Suppressor macrophage (primary cell): ENCODE results near the gene RBM17.

Experiments used
- DNase-seq, 4 experiments: peaks; one replicate each; pipeline ENCODE4 v3.0.0-alpha.2; 2020 to 2022

Gene RBM17

DNA sequence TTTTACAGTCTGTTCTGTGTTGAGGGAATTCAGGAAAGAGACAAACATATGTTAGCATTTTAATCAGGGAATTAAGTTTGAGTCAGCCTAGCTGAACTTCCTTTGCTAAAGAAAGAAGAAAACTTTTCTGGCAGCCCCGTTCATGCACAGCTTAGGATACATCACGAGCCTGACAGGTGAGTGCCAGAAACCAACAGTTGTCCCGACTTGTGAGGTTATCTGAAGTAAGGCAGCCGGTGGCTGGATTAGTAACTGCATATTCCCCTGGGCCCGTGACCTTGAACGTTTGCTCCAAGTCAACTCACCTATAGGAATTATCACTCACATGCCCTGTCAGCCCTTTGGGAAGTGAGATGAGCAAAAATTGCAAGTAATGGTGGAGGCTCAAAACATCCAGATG, 24.1 kb downstream of the RBM17 start:
- no peak for DNase-seq

GRCh38 chr10:6114299-6114698, 25.5 kb downstream of the RBM17 start:
- DNase-seq, result no peak

GRCh38 chr10:6114805-6115341, 26.0 kb downstream of the RBM17 start:
- no peak for DNase-seq

GRCh38 chr10:6115411-6115810, 26.6 kb downstream of the RBM17 start:
- no peak for DNase-seq

GRCh38 chr10:6115824-6116350, 27.1 kb downstream of the RBM17 start:
- no peak for DNase-seq

DNA sequence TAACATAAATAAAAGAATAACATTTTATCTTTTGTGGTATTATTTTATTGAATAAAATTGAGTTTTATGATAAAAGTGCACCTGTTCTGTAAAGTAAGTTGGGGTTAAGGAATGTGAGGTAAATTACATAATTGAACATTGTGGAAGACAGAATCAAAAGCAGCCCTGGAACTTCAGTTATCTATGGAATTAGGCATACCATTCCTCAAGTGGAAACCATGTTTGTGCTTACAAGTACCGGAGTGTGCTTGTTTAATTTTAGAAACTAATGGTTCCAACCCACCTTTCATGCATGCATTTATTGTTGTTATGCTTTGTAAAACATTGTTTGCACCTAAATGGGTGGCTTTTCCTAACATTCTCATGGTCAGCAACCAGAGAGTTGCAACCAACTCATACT, 28.0 kb downstream of the RBM17 start:
- no peak for DNase-seq

- DNase-seq, result no peak
Measured at GRCh38 chr10:6117711-6118110, 28.9 kb downstream of the RBM17 start.

- DNase-seq, result no peak
Measured at GRCh38 chr10:6119423-6119822, 30.6 kb downstream of the RBM17 start.

GRCh38 chr10:6119962-6120361, 31.1 kb downstream of the RBM17 start:
- no peak for DNase-seq

- DNase-seq, result no peak
Measured at GRCh38 chr10:6120691-6121090, 31.9 kb downstream of the RBM17 start.

DNA sequence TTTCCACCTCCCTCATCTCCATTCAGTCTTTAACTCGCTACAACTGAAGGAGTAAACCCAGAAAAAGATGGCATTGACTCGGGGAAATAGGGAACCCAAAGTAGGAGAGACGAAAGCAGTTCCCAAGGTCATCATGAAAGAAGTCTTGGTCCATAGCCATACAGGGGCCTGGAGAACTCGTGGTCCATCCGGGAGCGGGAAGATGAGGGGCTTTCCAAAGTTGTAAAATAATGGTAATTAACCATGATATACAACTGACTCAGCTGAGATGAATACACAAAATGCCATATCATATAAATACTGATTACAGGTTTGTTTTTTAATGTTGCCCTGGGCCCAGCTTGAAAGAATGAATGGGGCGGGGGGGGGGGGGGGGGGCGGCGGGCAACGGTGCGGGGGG, 32.3 kb downstream of the RBM17 start:
- no peak for DNase-seq

GRCh38 chr10:6123532-6123931, 34.7 kb downstream of the RBM17 start:
- peak; percentile 81 to 95 (median 88) for DNase-seq

DNA sequence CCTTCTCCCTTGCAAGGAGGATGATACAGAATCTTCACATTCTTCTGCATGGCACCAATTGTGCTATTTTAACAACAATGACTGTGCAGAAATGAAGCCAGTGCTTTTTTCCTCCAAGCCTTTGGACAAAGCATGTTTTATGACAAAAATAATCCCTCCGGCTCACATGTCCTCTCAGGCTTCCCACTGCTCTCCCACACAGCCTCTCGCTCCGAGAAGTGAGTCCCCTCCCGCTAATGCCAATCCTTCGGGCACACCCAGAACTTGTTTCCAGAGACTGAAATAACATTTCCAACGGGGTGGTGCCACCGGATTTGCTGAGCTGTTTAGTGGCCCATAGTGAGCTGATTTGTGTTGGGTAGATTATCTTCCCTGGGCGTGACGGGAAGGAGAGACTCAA, 35.8 kb downstream of the RBM17 start:
- peak; percentile 91 to 97 (median 94) for DNase-seq

- DNase-seq, result peak in 3 of 4 experiments; percentile 47 to 62 (median 53)
Measured at GRCh38 chr10:6127461-6127860, 38.6 kb downstream of the RBM17 start.

DNA sequence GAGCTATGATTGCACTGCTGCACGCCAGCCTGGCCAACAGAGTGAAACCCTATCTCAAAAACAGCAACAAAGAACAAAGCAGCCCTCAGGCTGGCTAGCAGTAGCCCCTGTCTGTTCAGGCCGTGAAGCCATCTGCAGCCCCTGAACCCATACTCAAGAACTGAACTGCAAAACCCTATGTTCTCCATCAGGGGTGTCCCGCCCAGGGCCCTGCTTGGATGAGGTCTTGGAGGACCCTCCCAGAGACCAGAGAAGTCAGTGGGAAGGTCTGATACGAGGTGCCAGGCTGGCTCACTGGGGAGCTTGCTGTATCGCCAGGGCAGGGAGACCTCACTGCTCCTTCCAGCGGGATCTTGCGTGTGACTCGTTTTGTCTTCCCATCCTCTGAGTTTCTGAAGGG, 39.3 kb downstream of the RBM17 start:
- DNase-seq, result no peak

DNA sequence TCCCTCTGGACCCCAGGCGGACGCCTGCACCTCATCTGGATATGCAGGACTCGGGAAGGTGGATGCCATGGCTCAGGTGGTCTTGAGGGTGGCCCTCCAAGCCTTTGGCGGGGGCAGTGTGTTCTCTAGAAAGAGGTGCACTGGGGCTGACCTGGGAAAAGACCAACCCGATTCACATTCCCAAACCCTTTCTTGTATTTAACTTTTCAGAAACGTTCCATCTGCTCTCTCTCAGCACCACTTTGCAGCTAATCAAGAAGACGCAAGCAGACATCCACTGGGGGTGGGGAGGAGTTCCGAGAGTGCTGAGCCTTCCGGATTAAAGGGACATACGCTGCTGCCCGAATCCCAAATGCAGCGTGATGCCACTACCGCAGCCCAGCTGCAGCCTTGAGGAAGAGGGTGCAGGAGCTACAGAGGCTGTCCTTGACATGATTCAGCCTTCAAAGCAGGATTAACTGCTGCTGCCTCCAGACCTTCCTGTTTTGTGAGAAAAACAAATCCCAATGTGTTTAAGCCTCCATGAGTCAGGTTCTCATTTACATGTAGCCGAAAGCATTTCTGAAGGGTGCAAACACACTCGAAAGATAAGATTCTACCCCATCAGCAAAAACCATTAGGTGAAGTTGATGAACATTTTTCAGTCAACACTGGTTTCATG, 39.9 kb downstream of the RBM17 start:
- peak; percentile 90 to 96 (median 92) for DNase-seq

DNA sequence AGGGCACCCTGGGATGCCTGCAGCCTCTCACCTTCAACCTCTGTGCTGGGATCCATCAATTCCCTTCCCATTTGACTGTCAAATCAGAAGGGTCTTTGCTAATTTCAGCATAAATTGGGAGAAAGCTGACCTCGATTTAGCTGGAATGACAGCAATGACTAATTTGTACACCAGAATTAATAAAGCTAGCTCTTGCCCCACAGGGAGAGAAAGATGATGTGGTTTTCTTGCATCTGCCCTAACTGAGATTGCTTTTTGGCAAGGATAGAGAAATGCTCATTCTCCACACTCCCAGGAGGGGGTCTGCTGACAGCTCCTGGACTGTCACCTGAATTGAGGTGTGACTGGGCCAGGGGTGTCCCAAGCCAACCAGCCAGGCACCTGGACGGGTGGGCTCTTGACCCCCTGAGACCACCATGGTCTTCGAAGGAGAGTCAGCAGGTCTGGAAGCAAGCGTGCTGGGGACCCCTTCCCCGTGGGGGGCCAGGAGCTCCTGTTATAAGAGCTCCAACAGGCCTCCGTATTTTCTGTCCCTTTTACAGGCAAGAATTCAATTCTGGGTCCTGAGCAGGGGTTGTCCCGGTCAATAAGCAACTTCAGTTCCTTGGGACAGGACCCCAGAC, 42.1 kb downstream of the RBM17 start:
- no peak for DNase-seq

DNA sequence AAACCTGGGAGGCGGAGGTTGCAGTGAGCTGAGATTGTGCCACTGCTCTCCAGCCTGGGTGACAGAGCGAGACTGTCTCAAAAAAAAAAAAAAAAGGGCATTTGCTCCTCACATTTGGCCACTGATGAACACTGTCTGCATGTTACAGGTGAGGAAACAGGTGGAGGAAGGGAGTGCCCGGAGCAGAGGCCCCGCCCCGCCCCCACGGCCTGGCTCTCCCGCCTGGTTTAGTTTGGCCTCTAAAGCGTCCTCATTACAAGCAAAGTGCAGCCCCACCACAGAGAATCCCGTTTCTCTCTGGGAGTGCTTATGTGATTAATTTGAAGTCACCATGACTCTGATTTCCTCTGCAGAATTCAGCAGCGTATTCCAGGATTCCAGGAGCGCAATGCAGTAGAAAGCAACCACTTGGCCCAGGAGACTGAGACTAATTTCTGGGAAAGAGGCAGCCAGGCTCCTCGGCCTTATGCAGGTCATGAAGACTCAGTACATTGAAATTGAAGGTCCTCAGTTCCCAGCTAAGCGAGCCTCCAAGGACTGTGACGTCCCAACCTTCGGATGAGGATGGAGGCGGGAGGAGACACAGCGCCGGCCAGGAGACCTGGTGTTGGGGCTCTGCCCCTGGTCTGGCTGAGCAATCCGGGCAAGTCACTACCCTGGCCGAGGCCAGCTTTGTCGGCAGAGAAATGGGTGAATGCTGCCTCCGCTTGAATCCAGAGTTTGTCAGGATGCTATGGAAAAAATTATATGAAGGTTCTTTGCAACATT, 44.7 kb downstream of the RBM17 start:
- no peak for DNase-seq

DNA sequence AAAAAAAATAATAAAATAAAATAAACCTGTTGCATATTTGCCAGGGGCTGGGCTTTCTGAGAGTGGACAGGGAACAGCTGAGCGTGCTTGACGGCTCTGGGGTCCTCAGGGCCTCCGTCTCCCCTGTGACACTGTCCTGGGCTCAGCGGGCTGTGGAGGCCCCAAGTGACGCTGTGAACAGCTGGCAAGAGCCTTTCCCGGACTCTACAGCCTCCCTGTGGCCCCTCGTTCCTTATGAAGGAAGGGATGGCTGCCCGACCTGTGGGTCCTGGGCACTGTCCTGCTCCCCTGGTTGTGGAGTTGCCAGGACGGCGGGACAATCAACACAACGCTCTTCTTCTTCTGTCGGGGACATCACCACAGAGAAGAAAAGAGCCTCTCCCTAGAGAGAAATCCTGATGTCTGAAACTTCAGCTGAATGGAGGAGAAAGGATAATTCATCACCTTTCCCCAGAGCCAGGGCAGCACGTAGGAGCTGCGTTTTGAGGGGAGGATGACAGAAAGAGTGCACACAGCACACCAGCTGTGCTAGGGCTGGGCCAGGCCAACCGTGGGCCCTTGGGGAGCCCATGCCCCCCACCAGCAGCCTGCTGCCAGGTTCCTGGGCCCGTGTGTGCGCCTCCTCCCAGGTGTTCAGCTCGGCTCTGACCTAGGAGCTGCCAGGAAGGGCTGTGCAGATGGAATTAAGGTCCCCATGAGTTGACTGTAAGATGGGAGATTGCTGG, 45.4 kb downstream of the RBM17 start:
- DNase-seq, result no peak

- no peak for DNase-seq
Measured at GRCh38 chr10:6135039-6135438, 46.2 kb downstream of the RBM17 start.

- DNase-seq, result no peak
Measured at GRCh38 chr10:6135589-6136168, 46.8 kb downstream of the RBM17 start.
